ENCODE results near the gene AHCYL2.

DNA sequence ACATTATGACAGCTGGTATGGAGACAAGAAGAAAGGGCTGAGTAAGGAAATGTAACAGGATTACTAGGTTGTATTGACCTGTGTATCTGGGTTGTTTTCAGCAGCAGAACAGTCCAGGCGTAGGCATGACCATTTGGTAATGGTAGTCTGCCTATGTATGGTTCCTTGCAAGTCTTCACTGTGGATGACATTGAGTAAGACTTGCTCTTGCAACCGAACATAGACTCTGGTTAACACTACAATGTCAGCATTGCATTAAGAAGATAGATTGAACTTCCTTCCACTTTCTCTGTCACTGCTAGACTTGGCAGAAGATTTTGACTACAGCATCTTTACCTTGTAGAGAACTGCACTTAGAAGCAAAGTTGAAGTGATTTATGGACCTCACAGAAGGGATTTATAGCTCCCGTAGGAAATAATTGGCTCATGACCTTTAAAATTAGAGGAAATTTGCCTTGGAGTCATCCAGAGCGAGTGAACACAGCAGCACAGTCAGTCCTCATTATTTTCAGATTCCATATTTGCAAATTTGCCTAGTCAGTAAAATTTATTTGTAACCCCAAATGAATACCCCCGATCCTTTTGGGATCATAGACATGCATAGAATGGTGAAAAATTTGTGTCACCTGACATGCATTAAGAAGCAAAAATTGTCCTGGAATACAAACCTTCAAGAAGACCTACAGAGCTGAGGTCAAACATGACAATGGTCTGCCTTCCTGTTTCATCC lies 129.8 kb downstream of the AHCYL2 start:
- no peak for TF ChIP-seq POLR2AphosphoS5 (IDR thresholded peaks at IDR 0.05; ENCODE audit: low read depth)
- TF ChIP-seq SPI1 (IDR thresholded peaks at IDR 0.05; ENCODE audit: borderline replicate concordance, low read depth): no peak
- TF ChIP-seq, protein P1, sequence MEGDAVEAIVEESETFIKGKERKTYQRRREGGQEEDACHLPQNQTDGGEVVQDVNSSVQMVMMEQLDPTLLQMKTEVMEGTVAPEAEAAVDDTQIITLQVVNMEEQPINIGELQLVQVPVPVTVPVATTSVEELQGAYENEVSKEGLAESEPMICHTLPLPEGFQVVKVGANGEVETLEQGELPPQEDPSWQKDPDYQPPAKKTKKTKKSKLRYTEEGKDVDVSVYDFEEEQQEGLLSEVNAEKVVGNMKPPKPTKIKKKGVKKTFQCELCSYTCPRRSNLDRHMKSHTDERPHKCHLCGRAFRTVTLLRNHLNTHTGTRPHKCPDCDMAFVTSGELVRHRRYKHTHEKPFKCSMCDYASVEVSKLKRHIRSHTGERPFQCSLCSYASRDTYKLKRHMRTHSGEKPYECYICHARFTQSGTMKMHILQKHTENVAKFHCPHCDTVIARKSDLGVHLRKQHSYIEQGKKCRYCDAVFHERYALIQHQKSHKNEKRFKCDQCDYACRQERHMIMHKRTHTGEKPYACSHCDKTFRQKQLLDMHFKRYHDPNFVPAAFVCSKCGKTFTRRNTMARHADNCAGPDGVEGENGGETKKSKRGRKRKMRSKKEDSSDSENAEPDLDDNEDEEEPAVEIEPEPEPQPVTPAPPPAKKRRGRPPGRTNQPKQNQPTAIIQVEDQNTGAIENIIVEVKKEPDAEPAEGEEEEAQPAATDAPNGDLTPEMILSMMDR (IDR thresholded peaks at IDR 0.05; ENCODE audit: insufficient read depth, low read length): no peak
- TF ChIP-seq GABPA (IDR thresholded peaks at IDR 0.05; ENCODE audit: low read depth): no peak
